Dermis microvascular lymphatic vessel endothelial cell (primary cell): Measurements from ENCODE around the gene CEP57L1. TPM values are rescaled to one million over a fixed set of nuclear protein-coding genes. Genes with fewer than 3 reads are reported as not detected.

Source experiments
- total RNA-seq: library from RNA; depleted of rRNA; stranded (reverse); fragments of >200 nt; gene quantifications from 2 replicates; pipeline ENCODE4 v1.2.1, GENCODE V29; 2014

Gene CEP57L1
- total RNA-seq, 1 donor from 2014 or later, result 15.5 TPM

Other genes with a start within 250 kb of the CEP57L1 start
- 0.51 and 0.64 TPM in 2 replicates for gene ARMC2, start 247.1 kb upstream of the CEP57L1 start, total RNA-seq
- gene SESN1, start 661 bp upstream of the CEP57L1 start, total RNA-seq, result 33.6 and 35.7 TPM in 2 replicates